Erythroblast (primary cell): ENCODE data around the gene MRPL40.

Experiments
- GATA1 ChIP-seq: IDR thresholded peaks from 2 replicates; pipeline ENCODE4 v1.6.1; 2011; ENCODE audit warnings: low read depth, mild to moderate bottlenecking, control low read depth, low read length, moderate library complexity
- POLR2A ChIP-seq: IDR thresholded peaks from 2 replicates; pipeline ENCODE4 v1.6.1; 2011; ENCODE audit warnings: mild to moderate bottlenecking, low read length

- TF ChIP-seq POLR2A (no peak), GATA1 (no peak)
Measured at GRCh38 chr22:19411690-19412045, 20.7 kb upstream of the MRPL40 start.
